ENCODE data around the gene NXNL1.
A peak's percentile ranks its signal among the peaks of the same experiment; 100 is the strongest.

NXNL1 gene

DNA sequence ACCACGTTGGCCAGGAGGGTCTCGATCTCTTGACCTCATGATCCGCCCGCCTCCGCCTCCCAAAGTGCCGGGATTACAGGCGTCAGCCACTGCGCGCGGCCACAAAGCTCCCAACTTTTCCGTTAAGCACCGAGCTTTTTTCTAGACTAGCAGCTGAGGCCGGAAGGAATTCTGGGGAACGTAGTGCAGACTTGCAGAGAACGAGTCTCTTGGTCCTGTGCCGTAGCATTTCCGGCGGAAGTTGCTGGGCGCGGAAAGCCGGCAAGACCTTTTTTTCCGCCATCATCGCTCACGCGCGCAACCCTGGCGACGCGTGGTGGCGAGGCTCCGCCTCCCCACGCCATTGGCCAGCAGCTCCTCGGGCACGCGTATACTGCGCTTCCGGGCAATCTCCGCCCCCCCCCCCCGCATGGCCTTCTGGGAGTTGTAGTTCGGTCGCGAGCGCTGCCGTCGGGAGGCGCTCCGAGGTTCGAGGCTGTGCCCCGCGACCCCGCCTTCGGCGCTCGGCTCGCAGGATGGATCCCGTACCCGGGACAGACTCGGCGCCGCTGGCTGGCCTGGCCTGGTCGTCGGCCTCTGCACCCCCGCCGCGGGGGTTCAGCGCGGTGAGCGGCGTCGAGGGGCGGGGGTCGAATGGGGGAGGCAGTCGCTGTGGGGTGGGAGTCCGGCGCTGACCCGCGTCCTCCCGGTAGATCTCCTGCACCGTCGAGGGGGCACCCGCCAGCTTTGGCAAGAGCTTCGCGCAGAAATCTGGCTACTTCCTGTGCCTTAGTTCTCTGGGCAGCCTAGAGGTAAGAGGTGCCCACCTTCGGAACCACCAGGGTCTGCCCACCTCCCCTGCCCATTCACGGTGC, 40.9 kb downstream of the NXNL1 start, which contains the start of gene MVB12A:
TSS of gene MVB12A (plus strand) at position 427 of the 854 bp plus-strand sequence. CDS start at position 516, 89 bp downstream.
- DNase-seq (ENCODE audit: low read depth, low spot score): peak; percentile 89

DNA sequence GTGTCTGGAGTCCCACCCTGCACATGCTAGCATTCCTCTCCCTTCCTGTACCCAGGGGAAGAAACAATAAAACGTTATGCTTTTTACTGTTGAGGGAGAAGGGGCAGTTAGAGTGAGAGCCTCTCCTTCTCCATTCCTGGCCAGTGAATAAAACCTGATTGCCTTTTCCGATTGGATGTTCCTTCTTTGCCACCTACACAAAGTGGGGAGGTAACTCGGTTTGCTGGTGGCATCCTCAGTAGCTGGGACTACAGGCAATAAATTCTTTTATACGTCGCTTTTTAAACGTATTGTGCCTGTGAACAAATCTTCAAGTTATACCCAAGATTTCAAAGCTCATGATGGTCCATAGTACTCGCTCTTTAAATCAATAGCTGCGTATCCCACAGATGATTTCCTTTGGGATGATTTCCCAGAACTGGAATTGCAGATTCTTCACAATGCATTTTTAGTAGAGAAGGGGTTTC, 41.5 kb downstream of the NXNL1 start:
- no peak for DNase-seq (ENCODE audit: low read depth, low spot score)

DNA sequence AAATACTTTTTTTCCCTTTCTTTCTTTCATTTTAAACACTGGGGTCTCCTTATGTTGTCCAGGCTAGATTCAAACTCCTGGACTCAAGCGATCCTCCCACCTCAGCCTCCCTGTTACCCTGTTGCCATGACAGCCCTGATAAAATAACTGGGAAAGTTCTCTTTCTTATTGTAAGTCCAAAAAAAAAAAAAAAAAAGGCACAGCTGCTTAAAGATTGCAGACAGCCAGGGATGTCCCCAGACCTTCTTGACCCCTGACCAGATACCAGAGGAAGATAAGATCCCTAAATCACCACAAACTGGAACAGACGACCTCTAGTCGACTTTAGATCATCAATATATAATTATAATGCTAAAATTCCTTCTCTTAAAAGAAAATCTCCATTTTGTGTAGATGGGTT, 42.0 kb downstream of the NXNL1 start:
- DNase-seq (ENCODE audit: low read depth, low spot score): no peak

DNA sequence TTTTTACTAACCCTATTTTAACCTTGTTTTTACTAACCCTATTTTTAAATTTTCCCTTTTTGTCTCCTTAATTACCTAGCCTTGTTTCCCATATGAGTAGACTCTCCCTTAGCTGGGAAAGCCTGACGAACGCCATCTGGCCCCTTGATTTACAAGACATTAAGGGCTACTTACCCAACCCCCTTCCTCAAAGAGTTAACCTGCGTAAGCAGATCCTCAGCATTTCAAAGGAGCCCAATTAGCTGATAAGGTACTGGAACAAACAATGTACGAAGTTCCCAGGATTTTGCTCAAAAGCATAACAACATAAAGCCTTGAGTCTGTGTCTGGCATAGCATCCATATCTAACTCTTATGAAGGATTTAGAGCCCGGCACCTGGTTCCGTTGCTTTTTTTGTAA, 45.6 kb downstream of the NXNL1 start:
- DNase-seq (ENCODE audit: low read depth, low spot score): no peak

DNA sequence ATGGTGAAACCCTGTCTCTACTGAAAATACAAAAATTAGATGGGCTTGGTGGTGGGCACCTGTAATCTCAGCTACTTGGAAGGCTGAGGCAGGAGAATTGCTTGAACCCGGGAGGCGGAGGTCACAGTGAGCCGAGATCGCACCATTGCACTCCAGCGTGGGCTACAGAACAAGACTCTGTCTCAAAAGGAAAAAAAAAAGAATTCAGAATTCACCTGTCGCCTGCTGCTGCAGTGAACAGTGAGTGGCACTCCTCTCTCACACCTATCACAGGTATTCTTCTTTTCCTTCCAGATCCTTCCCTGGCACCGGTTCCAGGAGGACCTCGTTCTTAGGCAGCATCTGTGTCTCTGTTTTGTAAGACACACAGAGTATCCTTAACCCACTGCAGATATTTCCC, 46.6 kb downstream of the NXNL1 start:
- DNase-seq (ENCODE audit: low read depth, low spot score): no peak

- DNase-seq (ENCODE audit: low read depth, low spot score): no peak
Observed at GRCh38 chr19:17411801-17412200, 48.9 kb downstream of the NXNL1 start.

DNA sequence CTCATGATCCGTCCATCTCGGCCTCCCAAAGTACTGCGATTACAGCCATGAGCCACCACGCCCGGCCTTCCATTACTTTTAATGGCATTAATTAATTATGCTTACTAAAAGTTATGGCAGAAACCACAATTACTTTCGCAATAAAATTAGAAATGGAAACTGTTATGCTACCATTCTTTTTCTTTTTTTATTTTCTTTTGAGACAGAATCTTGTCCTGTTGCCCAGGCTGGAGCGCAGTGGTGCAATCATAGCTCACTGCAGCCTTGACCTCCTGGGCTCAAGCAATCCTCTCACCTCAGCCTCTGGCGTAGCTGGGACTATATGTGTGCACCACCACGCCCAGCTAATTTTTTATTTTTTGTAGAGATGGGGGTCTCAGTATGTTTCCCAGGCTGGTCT, 50.7 kb downstream of the NXNL1 start:
- no peak for DNase-seq (ENCODE audit: low read depth, low spot score)

DNA sequence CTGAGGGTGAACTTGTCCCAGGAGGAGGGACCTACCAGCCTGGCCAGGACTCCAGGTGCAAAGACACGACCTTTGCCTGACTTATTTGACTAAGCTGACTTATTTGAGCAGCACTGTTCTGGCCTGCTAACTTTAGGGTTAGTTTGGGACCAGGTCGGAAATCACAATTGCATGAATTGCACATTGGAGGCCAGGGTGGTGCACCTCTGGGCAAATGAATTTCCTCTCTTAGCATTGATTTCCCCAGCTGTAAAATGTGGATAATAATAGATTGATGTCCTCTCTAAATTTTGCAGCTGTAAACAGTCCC, 53.9 kb downstream of the NXNL1 start:
- no peak for DNase-seq (ENCODE audit: low read depth, low spot score)

DNA sequence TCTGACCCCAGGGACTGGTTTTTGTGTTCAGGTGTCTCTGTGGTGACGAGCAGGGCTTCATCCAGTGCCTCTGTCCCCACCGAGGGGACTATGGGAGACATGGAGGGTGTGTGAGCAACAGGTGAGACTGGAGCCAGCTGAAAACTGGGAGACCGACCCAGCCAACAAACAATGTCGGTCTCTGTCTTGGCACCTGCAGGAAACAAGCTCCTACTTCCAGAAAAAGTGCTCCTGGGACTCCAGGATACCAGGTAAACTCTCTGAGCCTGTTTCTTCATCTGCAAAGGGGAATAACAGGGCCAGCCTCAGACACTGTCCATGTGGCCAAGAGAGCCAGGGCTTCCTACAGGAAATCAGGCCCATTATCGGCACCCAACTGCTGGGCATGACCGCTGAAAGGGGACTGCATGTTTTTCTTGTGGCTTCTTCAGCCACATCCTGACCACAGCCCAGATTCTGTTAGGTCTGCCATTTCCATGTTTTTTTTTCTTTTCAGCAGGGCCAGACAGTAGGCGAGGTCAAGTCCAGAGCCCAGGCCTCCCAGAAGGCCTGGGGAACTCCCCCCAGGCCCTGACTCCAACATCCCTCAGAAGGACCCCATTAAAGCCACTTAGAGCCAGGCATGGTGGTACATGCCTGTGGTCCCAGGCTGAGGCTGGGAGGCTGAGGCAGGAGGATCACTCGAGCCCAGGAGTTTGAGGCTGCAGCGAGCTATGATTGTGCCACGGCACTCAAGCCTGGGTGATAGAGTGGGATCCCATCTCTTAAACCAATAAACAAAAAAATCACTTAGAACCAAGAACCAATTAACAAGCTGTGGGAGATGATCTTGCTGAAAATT, 54.5 kb downstream of the NXNL1 start:
- no peak for DNase-seq (ENCODE audit: low read depth, low spot score)
